Femur (tissue), 1 donor: ENCODE measurements around the gene SMIM29.

Experiments
- DNase-seq: peaks from one replicate; pipeline ENCODE4 v3.0.0-alpha.2; 2017

SMIM29 gene

DNA sequence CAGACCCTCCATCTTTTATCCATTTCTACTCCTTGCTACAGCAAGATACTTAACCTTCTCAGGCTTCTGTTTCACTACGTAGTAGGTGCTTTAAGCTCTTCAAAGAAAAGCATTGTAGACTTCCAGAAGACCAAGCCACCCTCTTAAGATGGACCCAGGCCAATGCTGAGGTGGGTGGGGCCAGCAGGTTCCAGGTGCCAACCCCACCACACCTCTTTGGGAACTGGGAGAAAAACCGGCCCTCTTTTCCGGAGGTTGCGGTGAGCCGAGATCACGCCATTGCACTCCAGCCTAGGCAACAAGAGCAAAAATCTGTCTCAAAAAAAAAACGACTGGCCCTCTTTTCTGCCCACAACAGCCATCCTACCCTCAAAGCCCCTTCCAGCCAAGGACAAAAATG, 22.7 kb downstream of the SMIM29 start:
- DNase-seq = no peak

DNA sequence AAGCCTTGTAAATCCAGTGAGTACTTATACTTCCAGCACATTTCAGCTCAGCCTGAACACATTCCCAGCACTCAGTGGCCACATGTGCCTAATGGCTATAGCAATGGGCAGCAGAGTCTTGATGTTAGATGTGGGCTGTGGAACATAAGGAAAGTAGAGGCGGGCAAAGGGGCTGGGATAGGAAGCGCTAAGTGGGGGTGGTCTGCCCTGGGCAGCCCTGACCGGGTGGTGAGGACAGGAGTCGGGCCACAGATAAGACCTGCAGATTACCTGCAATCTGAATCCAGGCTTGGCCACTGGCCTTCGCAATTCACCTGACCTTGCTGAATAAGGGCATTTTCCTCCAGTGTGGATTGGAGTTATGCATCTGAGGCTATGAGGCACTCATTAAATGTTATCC, 23.3 kb downstream of the SMIM29 start:
- no peak for DNase-seq

DNA sequence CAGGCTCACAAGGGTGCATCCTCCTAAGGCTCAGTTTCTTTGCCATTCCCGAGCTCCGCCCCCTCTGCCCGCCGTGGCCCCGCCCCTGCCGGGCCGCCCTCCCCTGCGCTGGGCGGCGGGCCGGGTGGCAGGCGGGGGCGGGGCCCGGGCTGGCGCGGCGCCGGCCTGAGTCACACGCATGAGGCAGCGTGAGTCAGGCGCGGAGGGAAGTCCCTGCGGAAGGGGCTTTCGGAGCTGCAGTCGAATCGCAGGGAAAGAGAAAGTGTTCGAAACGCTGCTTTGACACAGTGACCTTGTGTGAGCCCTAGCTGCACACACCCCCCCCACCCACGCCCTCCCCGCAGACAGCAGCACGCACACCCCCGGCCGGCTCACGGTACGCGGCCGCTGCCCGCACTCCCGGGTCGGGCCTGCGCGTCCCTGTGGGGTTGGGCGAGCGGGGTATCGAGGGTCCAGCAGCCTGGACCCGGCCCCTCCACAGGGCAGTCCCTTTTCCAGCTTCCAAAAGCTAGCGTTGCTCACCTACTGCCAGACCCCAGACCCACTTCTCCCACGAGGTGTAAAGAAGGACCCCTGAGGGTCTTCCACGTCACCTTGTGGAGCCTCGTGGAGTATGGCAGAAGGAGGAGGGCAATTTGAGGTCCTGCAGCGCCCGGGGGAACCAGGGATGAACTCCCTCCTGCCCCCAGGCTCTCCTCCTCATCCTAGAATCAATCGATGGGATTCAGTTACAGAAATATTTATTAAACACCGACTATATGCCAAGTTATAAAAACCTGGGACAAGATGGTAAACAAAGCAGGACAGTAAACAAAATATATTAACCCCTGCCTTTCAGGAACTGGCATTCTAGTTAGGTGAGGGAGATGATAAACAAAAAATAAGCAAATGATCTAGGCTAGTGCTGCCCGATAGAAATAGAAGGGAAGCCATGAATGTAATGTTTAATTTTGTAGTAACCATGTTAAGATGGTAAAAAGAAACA, 24.6 kb downstream of the SMIM29 start:
- peak; percentile 95 for DNase-seq

DNA sequence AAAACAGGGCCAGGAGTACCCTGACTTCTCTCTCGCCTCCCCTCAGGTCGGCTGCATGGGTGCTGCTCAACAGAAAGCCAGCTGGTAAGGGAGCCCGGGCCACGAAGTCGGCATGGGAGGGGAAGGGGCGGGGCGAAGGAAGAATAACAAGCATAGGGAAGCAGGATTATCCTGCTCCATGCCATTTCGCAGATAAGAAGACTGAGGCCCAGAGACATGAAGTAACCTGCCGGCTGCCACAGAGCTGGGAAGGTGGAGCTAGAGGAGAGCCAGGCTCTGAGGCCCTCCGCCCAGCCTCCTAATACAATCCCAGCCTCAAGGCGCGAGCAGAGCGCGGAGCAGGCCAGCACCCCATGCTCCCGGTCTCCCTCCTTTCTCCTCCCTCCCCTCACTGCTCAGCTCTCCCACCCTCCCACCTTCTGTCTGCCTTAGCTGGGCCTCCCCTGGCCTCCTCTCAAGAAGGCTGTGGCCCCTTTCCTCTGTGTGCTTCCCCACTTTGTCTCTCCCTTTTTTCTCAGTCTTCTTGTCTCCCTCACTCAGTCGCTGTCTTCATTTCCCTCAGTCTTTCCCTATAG, 25.3 kb downstream of the SMIM29 start:
- DNase-seq = no peak

DNA sequence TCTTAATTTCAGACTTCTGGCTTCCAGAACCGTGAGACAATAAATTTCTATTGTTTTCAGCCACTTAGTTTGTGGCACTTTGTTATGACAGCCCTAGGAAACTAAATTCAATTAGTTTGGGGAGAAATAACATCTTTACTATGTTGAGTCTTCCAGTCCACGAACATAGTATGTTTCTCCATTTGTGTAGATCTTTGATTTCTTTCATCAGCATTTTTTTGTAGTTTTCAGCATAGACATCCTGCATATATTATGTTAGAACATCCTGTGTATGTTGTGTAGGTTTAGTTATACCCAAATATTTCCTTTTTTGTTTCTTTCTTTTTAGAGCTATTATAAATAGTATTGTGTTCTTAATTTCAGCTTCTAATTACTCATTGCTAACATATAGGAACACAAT, 30.1 kb downstream of the SMIM29 start:
- no peak for DNase-seq

DNA sequence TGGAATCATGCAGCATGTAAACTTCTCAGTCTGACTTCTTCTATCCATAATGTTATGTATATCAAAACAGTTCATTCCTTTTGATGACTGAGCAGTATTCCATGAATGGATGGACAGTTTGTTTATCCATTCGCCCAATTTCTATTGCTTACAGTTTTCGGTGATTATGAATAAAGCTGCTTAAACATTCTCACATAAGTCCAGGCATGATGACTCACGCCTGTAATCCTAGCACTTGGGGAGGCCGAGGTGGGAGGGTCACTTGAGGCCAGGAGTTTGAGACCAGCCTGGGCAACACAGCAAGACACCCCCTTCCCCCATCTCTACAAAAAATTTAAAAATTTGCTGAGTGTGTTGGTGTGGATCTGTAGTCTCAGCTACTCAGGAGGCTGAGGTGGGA, 35.0 kb downstream of the SMIM29 start:
- DNase-seq = no peak

DNA sequence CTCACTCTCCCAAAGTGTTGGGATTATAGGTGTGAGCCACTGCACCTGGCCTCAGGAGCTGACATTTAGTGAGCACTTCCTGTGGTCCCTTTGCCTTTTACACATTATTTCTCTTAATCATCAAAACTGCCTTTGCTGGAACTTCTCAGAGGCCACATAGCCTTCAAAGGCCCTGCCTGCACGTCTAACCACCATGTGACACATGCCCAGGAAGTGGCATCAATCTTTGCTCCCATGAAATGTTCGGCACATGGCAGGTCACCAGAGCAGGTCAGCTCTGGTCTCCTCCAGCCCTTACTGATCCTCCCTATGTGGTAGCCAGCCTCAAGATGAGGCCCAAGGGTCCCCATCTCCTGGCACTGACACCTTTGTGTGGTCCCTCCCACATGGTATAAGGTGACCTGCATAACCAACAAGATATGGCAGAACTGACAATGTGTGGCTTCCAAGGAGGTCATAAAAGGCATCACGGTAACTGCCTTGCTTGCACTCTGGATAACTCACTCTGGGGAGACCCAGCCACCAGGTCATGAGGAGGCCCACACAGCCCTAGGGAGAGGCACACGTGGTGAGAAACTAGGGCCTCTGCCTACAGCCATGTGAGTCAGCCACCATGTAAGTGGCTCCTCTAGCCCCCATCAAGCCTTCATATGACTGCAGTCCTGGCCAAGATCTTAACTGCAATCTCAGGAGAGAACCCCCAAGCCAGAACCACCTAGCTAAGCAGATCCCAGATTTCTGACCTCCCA, 40.9 kb downstream of the SMIM29 start:
- no peak for DNase-seq

DNA sequence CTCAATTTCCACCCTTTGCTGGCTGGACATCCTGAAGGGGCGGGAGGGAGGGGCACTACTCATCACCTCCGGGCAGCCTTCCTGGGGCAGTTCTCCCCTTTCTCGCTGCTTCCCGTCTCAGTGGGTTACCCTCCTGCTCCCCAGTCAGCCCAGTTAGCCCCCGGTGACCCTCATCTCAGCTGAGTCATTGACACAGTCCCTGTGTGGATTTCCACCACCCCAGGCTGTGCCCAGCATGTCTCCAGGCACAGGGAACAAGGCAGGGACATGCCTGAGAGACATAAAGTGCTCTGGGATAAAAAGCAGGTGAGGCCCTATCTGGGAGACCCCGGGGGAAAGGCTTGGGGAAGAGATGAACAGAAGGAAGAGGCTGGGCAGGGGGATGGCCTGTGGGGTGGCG, 42.1 kb downstream of the SMIM29 start:
- no peak for DNase-seq

DNA sequence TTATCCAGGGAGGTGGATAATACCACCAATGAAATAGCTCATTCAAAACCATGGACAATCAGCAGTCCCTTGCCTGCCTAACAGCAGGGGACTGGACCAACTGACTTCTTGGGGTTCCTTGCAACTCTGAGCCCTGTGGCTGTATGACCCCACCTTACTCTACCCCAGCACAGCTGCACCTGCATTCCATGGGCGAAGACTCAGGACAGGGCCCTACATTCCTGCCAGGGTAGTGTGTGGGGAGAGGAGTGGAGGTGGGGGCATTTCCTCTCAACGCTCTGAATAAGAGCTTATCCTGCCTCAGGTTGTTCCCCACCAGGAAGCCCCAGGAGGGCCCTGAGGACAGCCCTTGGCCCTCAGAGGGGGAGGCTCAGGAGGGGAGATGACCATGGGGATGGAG, 42.9 kb downstream of the SMIM29 start:
- DNase-seq = no peak

DNA sequence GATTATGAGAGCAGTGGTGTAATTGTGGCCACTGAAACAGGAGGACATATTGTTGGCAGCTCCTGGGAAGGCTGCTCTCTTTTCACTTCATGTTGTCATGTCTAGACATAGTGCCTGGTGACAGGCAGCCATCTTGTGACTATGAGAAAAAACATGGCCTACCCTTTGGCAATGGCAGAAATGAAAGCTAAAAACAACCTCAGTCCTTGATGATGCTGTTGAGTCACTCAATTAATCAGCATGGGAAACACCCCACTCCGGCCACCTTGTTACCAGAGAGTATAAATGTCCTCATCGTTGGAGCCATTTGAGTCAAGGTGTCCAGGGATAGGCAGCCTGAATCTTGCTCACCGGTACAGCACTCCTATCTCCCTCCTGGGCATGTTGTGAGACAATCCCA, 43.3 kb downstream of the SMIM29 start:
- no peak for DNase-seq

DNA sequence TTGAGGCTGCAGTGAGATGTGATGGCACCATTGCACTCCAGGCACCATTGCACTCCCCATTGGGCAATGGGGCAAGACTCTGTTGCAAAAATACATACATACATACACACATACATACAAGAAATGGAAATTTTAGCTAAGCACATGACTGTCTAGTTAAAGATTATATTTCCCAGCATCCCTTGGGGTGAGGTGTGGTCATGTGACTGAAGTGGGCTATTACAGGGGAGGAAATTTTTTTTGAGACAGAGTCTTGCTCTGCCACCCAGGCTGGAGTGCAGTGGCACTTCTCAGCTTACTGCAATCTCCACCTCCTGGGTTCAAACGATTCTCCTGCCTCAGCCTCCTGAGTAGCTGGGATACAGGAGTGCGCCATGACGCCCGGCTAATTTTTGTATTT, 44.1 kb downstream of the SMIM29 start:
- DNase-seq = no peak

DNA sequence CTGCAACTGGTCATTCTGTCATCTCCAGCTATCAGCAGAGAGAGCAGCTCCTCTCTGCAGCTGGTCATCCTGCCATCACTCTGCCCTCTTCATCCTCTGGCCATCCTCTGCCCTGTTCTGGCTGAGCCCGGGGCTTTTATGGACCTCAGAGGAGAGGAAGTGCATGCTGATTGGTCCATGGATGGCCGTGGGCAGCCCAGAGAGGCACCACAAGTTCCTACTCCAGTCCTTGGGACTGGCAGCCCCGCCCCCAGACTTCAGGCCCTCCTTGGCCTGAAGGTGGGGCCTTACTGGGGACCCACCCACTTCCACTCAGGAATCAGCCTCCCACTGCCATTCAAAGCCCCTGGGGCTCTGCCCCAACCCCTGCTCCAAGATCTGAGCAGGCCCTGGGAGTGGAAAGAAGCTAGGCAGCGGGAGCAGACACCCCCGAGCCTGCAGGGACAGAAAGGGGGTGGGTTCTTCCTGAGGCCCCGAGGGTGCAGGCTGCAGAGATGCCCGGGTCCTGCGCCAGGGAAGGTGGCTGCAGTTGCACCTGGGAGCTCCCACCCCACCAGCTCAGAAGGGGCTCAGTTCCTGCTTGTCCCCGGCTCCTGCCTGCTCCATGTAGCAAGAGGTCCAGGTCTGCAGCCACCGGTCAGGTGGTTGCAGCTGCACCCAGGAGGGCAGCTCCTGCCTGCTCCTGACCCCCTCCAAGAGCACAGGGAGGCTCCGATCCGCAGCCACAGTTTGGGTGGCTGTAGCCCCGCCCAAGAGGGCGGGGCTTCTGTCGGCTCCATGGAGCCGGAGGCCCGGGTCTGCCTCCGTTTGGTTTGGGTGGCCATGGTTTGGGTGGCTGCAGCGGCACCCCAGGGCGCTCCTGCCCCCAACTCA, 46.2 kb downstream of the SMIM29 start:
- no peak for DNase-seq

DNA sequence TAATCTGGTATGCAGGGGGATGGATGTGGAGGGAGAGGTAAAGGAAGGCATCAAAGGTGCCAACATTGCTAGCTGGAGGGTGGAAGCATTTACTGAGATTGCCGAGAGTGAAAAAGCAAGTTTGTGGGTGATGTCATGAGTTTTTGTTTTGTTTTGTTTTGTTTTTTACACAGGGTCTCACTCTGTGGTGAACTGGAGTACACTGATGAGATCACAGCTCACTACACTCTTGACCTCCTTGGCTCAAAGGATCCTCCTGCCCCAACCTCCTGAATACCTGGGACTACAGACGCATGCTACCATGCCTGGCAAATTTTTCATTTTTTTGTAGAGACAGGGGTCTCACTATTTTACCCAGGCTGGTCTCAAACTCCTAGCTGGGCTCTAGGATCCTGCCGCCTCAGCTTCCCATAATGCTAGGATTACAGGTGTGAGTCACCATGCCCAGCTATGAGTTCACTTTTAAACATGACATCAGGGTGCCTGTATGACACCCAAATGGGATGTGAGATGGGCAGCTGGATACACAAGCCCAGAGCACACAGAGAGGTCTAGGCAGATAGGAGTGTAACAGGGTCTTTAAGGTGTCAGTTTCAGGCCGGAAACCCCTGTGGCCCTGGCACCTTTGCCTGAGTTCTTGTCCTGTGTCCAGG, 47.2 kb downstream of the SMIM29 start:
- DNase-seq = no peak

DNA sequence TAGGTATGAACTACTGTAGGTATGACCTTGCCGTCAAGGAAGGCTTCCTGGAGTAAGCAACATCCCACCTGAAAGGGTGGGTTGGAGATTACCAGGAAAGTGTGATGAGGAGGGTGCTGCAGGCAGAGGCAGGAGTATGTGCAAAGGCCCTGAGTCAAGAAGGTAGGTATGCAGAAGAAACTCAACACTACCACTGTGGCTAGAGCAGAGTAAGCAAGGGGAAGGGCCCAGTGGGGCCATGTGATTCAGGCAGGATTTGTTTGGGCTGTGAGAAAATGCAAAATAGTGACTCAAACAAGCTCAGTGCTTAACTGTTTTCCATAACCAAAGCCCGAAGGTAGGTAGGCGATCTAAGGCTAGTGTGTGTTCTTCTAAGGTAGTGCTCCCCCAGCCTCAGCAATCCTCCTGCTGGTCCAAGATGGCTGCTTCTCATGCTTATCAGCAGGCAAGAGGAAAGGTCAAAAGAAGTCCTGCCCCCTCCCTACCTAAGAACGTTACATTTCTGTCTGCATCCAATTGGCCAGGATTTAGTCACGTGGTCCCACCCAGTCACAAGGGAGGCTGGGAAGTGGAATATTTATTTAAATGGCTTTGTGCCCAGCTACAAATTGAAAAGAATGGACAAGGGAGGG, 48.4 kb downstream of the SMIM29 start:
- no peak for DNase-seq

DNA sequence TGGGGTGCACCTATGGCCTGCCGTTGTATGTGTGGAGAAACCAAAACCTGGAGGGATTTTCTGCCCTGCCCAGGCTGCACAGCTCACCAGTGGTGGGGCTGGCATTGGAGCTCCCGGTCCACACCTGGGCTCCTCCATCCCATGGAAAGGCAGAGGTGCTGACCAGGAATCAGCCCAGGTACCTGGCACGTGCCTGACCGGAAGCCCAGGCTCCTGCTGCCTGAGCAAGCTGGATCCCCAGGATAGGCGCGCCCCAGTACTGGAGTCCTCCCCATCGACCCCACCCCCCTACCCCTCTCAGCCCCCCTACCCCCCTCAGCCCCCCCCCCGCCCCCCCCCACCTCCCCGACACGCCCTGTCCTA, 52.0 kb downstream of the SMIM29 start:
- no peak for DNase-seq
